K562 (cell line): ENCODE measurements around the gene FAM89B. TPM values are rescaled to one million over a fixed set of nuclear protein-coding genes. Genes with fewer than 3 reads are reported as not detected.
A peak's percentile ranks its signal among the peaks of the same experiment; 100 is the strongest.

ENCODE experiments used
- ATAC-seq: fragments of 200-7000 bp; cut with Tn5 transposase; 3 replicates; pipeline ENCODE4 v1.9.1; 2020; ENCODE audit warnings: moderate library complexity
- BruUV-seq: library from RNA; stranded (reverse); fragments of 400-500 nt; replicated peaks from 2 replicates; lab custom pipeline; 2021; lab: Mats Ljungman, UMichigan
- CTCF ChIA-PET: fragments of 300-600 bp; formaldehyde crosslinking; extraction: SDS; loops from one replicate; lab custom pipeline; 2021; ENCODE audit warnings: low intra/inter-chr PET ratio; lab: Yijun Ruan, JAX
- POLR2A ChIA-PET: fragments of 300-600, 350-650 bp; sonication (Branson Sonifier 250); formaldehyde crosslinking; extraction: SDS; loops from one replicate; lab custom pipeline; 2021; ENCODE audit warnings: antibody characterized with exemption, inconsistent platforms; lab: Yijun Ruan, JAX
- DNase-seq, 4 experiments: peaks; one replicate each; pipeline versions ENCODE4 v3.0.0 to v3.0.0-alpha.2; 2011 to 2018; ENCODE audit warnings: low spot score in 3 of 4, mixed read lengths in 3 of 4; ENCODE audit errors: extremely low read depth in 1 of 4
- FAIRE-seq: peaks from 2 replicates; lab custom pipeline; 2011; peaks lifted over from hg19 to GRCh38; lab: Jason Lieb, UNC
- H2AFZ ChIP-seq: 2 replicates; pipeline ENCODE4 v1.6.0; 2011; ENCODE audit warnings: low read depth, low read length, control low read depth, inconsistent platforms
- H3K27ac ChIP-seq: fragments of 200-600 bp; 3 replicates; pipeline ENCODE4 v1.8.0; 2011; ENCODE audit warnings: low read depth, mild to moderate bottlenecking, control low read depth, inconsistent platforms, low read length, moderate library complexity, mixed read lengths; ENCODE audit errors: extremely low read depth
- H3K27me3 ChIP-seq, 2 experiments: fragments of 300-600 bp in 1 of 2; 2 replicates in 1 of 2; 3 replicates in 1 of 2; pipeline versions ENCODE4 v1.6.0 to v1.8.0; 2011; ENCODE audit warnings: inconsistent platforms in 2 of 2, low read length in 2 of 2, mild to moderate bottlenecking in 1 of 2, mixed read lengths in 1 of 2, moderate library complexity in 1 of 2; ENCODE audit not compliant: control insufficient read depth in 2 of 2, insufficient read depth in 2 of 2
- H3K36me3 ChIP-seq: fragments of 300-600 bp; 3 replicates; pipeline ENCODE4 v1.8.0; 2011; ENCODE audit warnings: mild to moderate bottlenecking, low read length, inconsistent platforms; ENCODE audit not compliant: control insufficient read depth, insufficient read depth
- H3K4me1 ChIP-seq, 2 experiments: fragments of 200-600 bp in 1 of 2; replicated peaks in 1 of 2; 2 replicates in 1 of 2; 3 replicates in 1 of 2; pipeline versions ENCODE4 v1.5.1 to v1.8.0; 2011; ENCODE audit warnings: inconsistent platforms in 2 of 2, low read length in 2 of 2, mild to moderate bottlenecking in 1 of 2, mixed read lengths in 1 of 2, moderate library complexity in 1 of 2; ENCODE audit not compliant: control insufficient read depth in 2 of 2, insufficient read depth in 2 of 2
- H3K4me2 ChIP-seq: 2 replicates; pipeline ENCODE4 v1.6.1; 2011; ENCODE audit warnings: low read length, control low read depth, inconsistent platforms, mixed read lengths; ENCODE audit not compliant: insufficient read depth
- H3K4me3 ChIP-seq: fragments of 200-600 bp; sonication (generic), shearing (Covaris generic); 2 replicates; pipeline ENCODE4 v1.5.1; 2016; ENCODE audit warnings: control low read depth, inconsistent platforms
- H3K79me2 ChIP-seq: fragments of 200-600 bp; 3 replicates; pipeline ENCODE4 v1.8.0; 2011; ENCODE audit warnings: low read length, inconsistent platforms; ENCODE audit not compliant: control insufficient read depth, insufficient read depth
- H3K9ac ChIP-seq, 2 experiments: 2 replicates each; pipeline versions ENCODE4 v1.6.0 to v1.6.1; 2011; ENCODE audit warnings: low read depth in 2 of 2, low read length in 2 of 2, control low read depth in 1 of 2, inconsistent platforms in 1 of 2, mild to moderate bottlenecking in 1 of 2, mixed read lengths in 1 of 2; ENCODE audit not compliant: insufficient read depth in 1 of 2
- H3K9me1 ChIP-seq: one replicate; pipeline ENCODE4 v1.6.0; 2011; ENCODE audit warnings: inconsistent platforms, mild to moderate bottlenecking, low read length, moderate library complexity; ENCODE audit not compliant: control insufficient read depth, insufficient read depth
- H3K9me3 ChIP-seq: replicated peaks from 2 replicates; pipeline ENCODE4 v1.5.1; 2011; ENCODE audit warnings: low read depth, low read length, inconsistent platforms; ENCODE audit not compliant: control insufficient read depth, insufficient read depth
- H4K20me1 ChIP-seq: replicated peaks from 2 replicates; pipeline ENCODE4 v1.6.1; 2011; ENCODE audit warnings: low read length, inconsistent platforms, mixed read lengths; ENCODE audit not compliant: control insufficient read depth, insufficient read depth
- E2F3 ChIP-seq: fragments of 250-450 bp; sonication (Bioruptor Pico); IDR thresholded peaks from 2 replicates; pipeline ENCODE4 v1.4.0; 2020; ENCODE audit warnings: mild to moderate bottlenecking
- GABPB2 ChIP-seq: fragments of 250-450 bp; sonication (Bioruptor Pico); conservative IDR thresholded peaks from 2 replicates; pipeline ENCODE4 v1.5.1; 2021; ENCODE audit warnings: mild to moderate bottlenecking
- NFIC ChIP-seq: fragments of 450-650 bp; IDR thresholded peaks from 2 replicates; pipeline ENCODE4 v1.6.1; 2017; ENCODE audit warnings: mild to moderate bottlenecking, inconsistent platforms
- NFIX ChIP-seq: fragments of 250-450 bp; sonication (Bioruptor Pico); IDR thresholded peaks from 2 replicates; pipeline ENCODE4 v1.4.0; 2020; ENCODE audit warnings: low read depth, mild to moderate bottlenecking, moderate library complexity
- NFXL1 ChIP-seq: fragments of 450-650 bp; formaldehyde crosslinking; IDR thresholded peaks from 2 replicates; pipeline ENCODE4 v1.4.0; 2021; ENCODE audit warnings: mild to moderate bottlenecking
- RBFOX2 ChIP-seq: fragments of 200-400 bp; formaldehyde crosslinking; IDR thresholded peaks from 2 replicates; pipeline ENCODE4 v1.6.1; 2017; ENCODE audit warnings: low read depth, mild to moderate bottlenecking, low read length, moderate library complexity
- ZFP1 ChIP-seq: fragments of 450-650 bp; formaldehyde crosslinking; IDR thresholded peaks from 2 replicates; pipeline ENCODE4 v1.4.0; 2020; ENCODE audit warnings: mild to moderate bottlenecking, mixed read lengths
- WGBS: fragments of 100-300 bp; shearing (Covaris generic); methylation state at CpG from one replicate; pipeline ENCODE4 v1.1.6; 2016; ENCODE audit warnings: low coverage, mixed read lengths; ENCODE audit not compliant: insufficient coverage; ENCODE audit errors: missing lambda C conversion rate; 5-methylcytosine and 5-hydroxymethylcytosine counted together
- in situ Hi-C: fragments of 300-500 bp; cut with MboI; formaldehyde crosslinking; loops from 4 replicates; pipeline ENCODE4 v1.15.0; 2018; ENCODE audit warnings: inconsistent platforms, mixed read lengths
- intact Hi-C: fragments of 100-400 bp; cut with micrococcal nuclease; formaldehyde crosslinking; loops from 2 replicates; pipeline ENCODE4 v1.14.2; 2022
- polyA plus RNA-seq, 8 experiments: library from polyadenylated mRNA; depleted of rRNA in 4 of 8; stranded (reverse) in 5 of 8; unstranded in 3 of 8; fragments of >200 nt; fragmentation: Nextera tagmentation in 2 of 8; fragmentation: Illumina TruSeq in 1 of 8; extraction: Ambion mirVana in 2 of 8; extraction: Trizol in 1 of 8; gene quantifications; 2 replicates each; pipeline versions ENCODE4 v1.2.1 to v1.2.3, GENCODE V29; 2011 to 2014; ENCODE audit warnings: inconsistent platforms in 1 of 8, missing spikeins in 1 of 8
- total RNA-seq, 7 experiments: library from RNA; depleted of rRNA in 6 of 7; stranded (reverse); fragments of >200 nt in 6 of 7; fragmentation: Illumina TruSeq in 2 of 7; extraction: Trizol in 2 of 7; gene quantifications; 2 replicates each; pipeline versions ENCODE4 v1.2.1 to v1.2.3, GENCODE V29; 2011 to 2021; ENCODE audit warnings: low replicate concordance in 1 of 7

The FAM89B gene
- total and polyA plus RNA-seq, 9 of the 15 experiments (the other 6 are each of a cell fraction or from before 2014, with no cell fraction given) = 0.32 to 27.6 (median 11.9) TPM

- POLR2A ChIA-PET = interaction anchor here (0.6 to 2.8 kb wide), 4 partner anchors 9 to 274 kb away, joined by 3 to 10 read pairs (median 4); partner anchors contain the start of gene EHBP1L1
- Histone ChIP-seq H4K20me1 (0 out of 2 replicates have a peak, but pooled peaks cover 4% of the 10 kb centered on the region), H3K36me3 (peaks cover 76% of the 10 kb centered on the region; the same call in 2 of the 3 replicates), H3K27me3 (no peaks in the 10 kb centered on the region), H3K4me2 (no peak overlapping the region), H2AFZ (no peak overlapping the region), H3K4me1 (peaks cover 16 to 70% of the 10 kb centered on the region in 2 experiments), H3K4me3 (no peak overlapping the region), H3K9me3 (no peaks in the 10 kb centered on the region), H3K9me1 (peaks cover 4% of the 10 kb centered on the region), H3K27ac (no peak overlapping the region; the same call in 2 of the 3 replicates), H3K9ac (peak overlapping the region in 1 of 2 experiments; percentile 52; a peak in 2 of 4 replicates), H3K79me2 (peaks cover 3% of the 10 kb centered on the region; the same call in 1 of the 3 replicates)
- FAIRE-seq = no peak
- no peak for DNase-seq
- no TSS peak for BruUV-seq
- no peak for ATAC-seq
- TF ChIP-seq E2F3 = no peak
- no peak for TF ChIP-seq NFXL1
- no peak for TF ChIP-seq ZFP1
- peak; percentile 58 for TF ChIP-seq NFIC
- TF ChIP-seq GABPB2 (CRISPR knock-in tag) = no peak
- TF ChIP-seq RBFOX2 = peak; percentile 48; the same call in 1 of the 2 replicates
- TF ChIP-seq NFIX (CRISPR knock-in tag) = no peak
- WGBS = 95% methylated on average over 8 of the region's 8 CpGs
- intact Hi-C loops (no loop called here), in situ Hi-C loops (no loop called here)
- CTCF ChIA-PET = no interaction called here
Measured at GRCh38 chr11:65584106-65584505, 11.8 kb downstream of the FAM89B start.
